ENCODE measurements around the gene HDAC10. TPM values are rescaled to one million over a fixed set of nuclear protein-coding genes. Genes with fewer than 3 reads are reported as not detected.
"Not testable (repeated sequence)": the region's sequence is repeated elsewhere in the genome, so short reads cannot be mapped to it uniquely, and the experiment has no call there.

HDAC10 gene
- polyA plus RNA-seq, 1 experiment: 18.2 TPM

DNA sequence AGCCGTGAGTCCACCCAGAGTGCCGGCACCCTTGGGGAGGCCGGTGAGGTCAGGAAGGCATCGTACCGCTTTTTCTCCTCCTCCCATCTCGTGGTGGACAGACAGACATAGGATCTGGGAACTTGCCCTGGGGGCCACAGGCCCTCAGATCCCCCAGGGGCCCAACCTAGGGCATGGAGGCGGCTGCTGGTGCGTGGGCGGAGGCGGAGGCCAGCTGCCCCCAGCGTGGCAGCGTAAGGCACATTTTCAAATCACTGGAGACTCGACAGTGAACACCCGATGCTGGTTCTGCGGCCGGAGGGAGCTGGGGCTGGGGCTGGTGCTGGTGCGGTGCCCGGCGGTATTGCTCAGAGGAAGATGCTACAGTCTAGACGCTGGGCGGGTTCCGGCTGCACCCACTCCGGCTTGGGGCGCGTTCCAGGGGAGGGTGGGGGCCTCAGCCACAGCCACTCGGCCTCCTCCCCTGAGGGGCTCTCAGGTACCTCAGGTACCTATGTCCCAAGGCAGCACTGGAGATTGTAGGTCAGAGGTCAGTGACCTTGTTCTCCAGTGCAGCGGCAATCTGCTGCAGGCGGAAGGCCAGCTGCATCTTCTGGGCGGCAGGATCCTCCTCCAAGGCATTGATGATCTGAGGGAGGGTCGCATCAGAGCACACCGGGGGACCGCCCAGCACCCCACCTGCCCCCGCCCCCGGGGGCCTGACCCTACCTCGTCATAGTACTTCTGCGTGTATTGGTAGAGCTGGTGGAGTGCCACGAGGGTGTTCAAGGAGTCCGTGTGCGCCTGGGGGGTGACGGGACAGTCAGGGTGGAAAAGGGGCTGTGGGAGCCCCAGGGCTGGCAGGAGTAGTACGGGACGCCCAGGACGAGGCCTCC is 24.4 kb upstream of the HDAC10 start:
- CTCF ChIA-PET: interaction anchor here (0.8 to 7.1 kb wide), 10 partner anchors 8 to 67 kb away, joined by 3 to 78 read pairs (median 6); partner anchors contain the start of genes DENND6B and PLXNB2
- TF ChIP-seq, protein P1, sequence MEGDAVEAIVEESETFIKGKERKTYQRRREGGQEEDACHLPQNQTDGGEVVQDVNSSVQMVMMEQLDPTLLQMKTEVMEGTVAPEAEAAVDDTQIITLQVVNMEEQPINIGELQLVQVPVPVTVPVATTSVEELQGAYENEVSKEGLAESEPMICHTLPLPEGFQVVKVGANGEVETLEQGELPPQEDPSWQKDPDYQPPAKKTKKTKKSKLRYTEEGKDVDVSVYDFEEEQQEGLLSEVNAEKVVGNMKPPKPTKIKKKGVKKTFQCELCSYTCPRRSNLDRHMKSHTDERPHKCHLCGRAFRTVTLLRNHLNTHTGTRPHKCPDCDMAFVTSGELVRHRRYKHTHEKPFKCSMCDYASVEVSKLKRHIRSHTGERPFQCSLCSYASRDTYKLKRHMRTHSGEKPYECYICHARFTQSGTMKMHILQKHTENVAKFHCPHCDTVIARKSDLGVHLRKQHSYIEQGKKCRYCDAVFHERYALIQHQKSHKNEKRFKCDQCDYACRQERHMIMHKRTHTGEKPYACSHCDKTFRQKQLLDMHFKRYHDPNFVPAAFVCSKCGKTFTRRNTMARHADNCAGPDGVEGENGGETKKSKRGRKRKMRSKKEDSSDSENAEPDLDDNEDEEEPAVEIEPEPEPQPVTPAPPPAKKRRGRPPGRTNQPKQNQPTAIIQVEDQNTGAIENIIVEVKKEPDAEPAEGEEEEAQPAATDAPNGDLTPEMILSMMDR (IDR thresholded peaks at IDR 0.05; ENCODE audit: insufficient read depth, low read depth, low read length): no peak
- Histone ChIP-seq H3K27me3 (ENCODE audit: control insufficient read depth, insufficient read depth, low read length) (no peaks in the 10 kb centered on the region), H3K36me3 (ENCODE audit: control insufficient read depth, insufficient read depth, low read length) (peaks cover 50% of the 10 kb centered on the region), H3K4me3 (ENCODE audit: low read depth, low read length) (no peak overlapping the region)
- DNase-seq (ENCODE audit: low read depth): no peak
- POLR2A ChIA-PET: no interaction called here

DNA sequence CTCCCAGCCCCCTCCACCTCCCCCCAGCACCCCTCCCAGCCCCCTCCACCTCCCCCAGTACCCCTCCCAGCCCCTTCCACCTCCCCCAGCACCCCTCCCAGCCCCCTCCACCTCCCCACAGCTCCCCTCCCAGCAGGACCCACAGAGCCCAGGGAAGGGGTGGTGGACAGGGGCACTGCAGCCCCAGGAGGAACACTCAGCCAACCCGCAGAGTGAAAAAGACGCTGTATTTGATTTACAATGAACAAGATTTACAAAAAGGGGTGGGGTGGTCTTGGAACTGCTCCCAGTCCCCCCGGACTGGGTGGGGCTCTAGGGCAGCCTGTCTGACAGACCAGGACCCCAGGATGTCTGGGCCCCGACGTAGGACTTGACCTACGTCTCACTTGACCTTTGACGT is 23.7 kb upstream of the HDAC10 start:
- Histone ChIP-seq H3K4me3 (ENCODE audit: low read depth, low read length) (no peak overlapping the region), H3K27me3 (ENCODE audit: control insufficient read depth, insufficient read depth, low read length) (no peaks in the 10 kb centered on the region), H3K36me3 (ENCODE audit: control insufficient read depth, insufficient read depth, low read length) (peaks cover 44% of the 10 kb centered on the region)
- TF ChIP-seq, protein P1 (IDR thresholded peaks at IDR 0.05; ENCODE audit: insufficient read depth, low read depth, low read length): no peak
- ChIA-PET POLR2A (no interaction called here), CTCF (interaction anchor here (1.1 to 7.1 kb wide), 6 partner anchors 14 to 67 kb away, joined by 3 to 78 read pairs (median 8); partner anchors contain the start of genes DENND6B and HDAC10)
- DNase-seq (ENCODE audit: low read depth): no peak

DNA sequence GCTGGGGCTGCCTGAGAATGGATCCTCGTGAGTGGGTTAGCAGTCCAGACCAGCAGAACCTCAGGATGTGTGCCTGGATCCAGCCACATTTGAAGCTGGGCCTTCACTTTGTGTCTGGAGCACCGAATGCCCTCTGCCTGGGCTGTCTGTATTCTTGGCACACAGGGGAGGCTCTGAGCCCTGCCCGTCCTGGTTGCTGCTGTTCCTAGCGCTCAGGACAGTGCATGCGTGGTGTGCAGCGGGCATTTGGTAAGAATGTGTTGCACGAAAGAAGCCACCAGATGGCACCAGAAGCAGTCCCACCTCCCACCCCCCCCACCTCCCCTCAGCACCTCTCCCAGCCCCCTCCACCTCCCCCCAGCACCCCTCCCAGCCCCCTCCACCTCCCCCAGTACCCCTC is 23.2 kb upstream of the HDAC10 start:
- no peaks in the 10 kb centered on the region for H3K27me3 ChIP-seq (ENCODE audit: control insufficient read depth, insufficient read depth, low read length)
- DNase-seq (ENCODE audit: low read depth): no peak
- ChIA-PET CTCF (interaction anchor here (0.6 to 7.1 kb wide), 10 partner anchors 14 to 67 kb away, joined by 3 to 78 read pairs (median 3); partner anchors contain the start of genes DENND6B, HDAC10 and PLXNB2), POLR2A (no interaction called here)
- TF ChIP-seq, protein P1 (IDR thresholded peaks at IDR 0.05; ENCODE audit: insufficient read depth, low read depth, low read length): peak; percentile 39
- H3K4me3 ChIP-seq (ENCODE audit: low read depth, low read length): no peak overlapping the region
- H3K36me3 ChIP-seq (ENCODE audit: control insufficient read depth, insufficient read depth, low read length): peaks cover 39% of the 10 kb centered on the region

DNA sequence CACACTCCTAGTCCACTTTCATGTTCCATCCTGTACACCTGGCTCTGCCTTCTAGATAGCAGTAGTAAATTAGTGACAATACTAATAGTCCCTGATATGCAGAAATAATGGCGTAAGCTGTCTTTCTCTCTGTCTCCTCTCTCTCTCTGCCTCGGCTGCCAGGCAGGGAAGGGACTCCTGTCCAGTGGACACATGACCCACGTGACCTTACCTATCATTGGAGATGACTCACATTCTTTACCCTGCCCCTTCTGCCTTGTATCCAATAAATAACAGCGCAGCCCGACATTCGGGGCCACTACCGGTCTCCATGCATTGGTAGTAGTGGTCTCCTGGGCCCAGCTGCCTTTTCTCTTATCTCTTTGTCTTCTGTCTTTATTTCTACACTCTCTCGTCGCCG is 22.7 kb upstream of the HDAC10 start:
- DNase-seq (ENCODE audit: low read depth); H3K27me3 ChIP-seq (ENCODE audit: control insufficient read depth, insufficient read depth, low read length); POLR2A ChIA-PET; H3K4me3 ChIP-seq (ENCODE audit: low read depth, low read length): not testable (repeated sequence)
- CTCF ChIA-PET: interaction anchor here (0.6 to 7.1 kb wide), 11 partner anchors 10 to 68 kb away, joined by 3 to 78 read pairs (median 3); partner anchors contain the start of genes DENND6B, HDAC10 and PLXNB2
- peaks cover 36% of the 10 kb centered on the region for H3K36me3 ChIP-seq (ENCODE audit: control insufficient read depth, insufficient read depth, low read length)

DNA sequence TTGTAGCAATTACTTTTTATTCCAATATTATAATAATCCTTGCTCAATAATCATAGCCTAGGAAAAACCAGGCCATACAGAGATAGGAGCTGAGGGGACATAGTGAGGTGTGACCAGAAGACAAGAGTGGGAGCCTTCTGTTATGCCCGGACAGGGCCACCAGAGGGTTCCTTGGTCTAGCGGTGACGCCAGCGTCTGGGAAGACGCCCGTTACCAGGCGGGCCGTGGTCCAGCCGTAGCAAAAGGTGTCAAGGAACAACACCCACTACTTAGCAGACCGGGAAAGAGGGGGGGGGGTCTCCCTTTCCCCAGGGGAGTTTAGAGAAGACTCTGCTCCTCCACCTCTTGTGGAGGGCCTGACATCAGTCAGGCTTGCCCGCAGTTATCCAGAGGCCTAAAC is 22.3 kb upstream of the HDAC10 start:
- POLR2A ChIA-PET; DNase-seq (ENCODE audit: low read depth); H3K27me3 ChIP-seq (ENCODE audit: control insufficient read depth, insufficient read depth, low read length); H3K4me3 ChIP-seq (ENCODE audit: low read depth, low read length): not testable (repeated sequence)
- peaks cover 32% of the 10 kb centered on the region for H3K36me3 ChIP-seq (ENCODE audit: control insufficient read depth, insufficient read depth, low read length)
- CTCF ChIA-PET: interaction anchor here (0.8 to 7.1 kb wide), 8 partner anchors 10 to 68 kb away, joined by 3 to 78 read pairs (median 9); partner anchors contain the start of genes DENND6B, HDAC10 and PLXNB2

Data from BJ (cell line).